GM18507 (cell line): ENCODE data around the gene ATP1B3.
"Not testable (repeated sequence)": the region's sequence is repeated elsewhere in the genome, so short reads cannot be mapped to it uniquely, and the experiment has no call there.

Source experiments
- DNase-seq: peaks from one replicate; pipeline ENCODE4 v3.0.0; 2011; ENCODE audit warnings: low read depth; ENCODE audit not compliant: insufficient read length; ENCODE audit errors: extremely low spot score
- FAIRE-seq: peaks from 2 replicates; lab custom pipeline; 2011; peaks lifted over from hg19 to GRCh38; lab: Jason Lieb, UNC

Gene ATP1B3

DNA sequence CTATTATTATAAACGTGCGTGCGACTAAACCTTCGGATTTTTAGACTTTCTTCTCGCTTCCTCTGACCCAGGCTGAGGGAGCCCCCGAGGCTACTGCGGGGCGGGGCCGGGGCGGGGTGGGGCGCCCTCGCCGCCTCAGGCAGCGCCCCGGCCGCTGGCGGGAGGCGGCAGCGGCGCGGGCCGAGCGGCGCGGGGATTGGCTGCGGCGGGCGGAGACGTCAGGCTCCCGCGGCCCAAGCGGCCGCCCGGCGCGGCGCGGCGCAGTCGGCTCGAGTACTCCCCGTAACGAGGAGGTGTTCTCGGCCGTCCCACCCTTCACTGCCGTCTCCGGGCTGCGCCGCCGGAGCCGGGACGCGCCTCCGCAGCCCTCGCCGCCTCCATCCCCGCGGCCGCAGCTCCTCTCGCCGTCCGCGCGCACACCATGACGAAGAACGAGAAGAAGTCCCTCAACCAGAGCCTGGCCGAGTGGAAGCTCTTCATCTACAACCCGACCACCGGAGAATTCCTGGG is at the start of gene ATP1B3:
TSS of gene ATP1B3 (plus strand) at position 263 of the 510 bp plus-strand sequence. CDS start at position 422, 159 bp downstream.
- FAIRE-seq (peak; percentile 51), DNase-seq (peak; percentile 78)

DNA sequence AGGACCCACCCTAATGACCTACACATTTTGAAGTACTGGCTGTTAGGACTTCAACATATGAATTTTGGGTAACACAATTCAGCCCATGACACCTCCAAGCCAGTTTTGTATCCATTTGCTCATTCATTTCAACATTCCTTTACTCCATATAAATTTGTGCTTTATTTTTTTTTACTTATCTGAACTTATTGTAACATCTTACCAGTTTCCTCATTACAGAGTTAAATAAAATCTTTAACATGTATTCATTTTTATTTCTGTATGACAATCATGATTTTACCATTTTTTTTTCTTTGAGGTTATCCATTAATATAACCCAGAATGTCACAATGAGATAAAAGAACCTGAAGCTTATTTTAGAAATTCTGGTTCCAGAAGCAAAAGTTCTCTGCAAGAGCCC is 48.0 kb upstream of the ATP1B3 start:
- FAIRE-seq (no peak), DNase-seq (no peak)

DNA sequence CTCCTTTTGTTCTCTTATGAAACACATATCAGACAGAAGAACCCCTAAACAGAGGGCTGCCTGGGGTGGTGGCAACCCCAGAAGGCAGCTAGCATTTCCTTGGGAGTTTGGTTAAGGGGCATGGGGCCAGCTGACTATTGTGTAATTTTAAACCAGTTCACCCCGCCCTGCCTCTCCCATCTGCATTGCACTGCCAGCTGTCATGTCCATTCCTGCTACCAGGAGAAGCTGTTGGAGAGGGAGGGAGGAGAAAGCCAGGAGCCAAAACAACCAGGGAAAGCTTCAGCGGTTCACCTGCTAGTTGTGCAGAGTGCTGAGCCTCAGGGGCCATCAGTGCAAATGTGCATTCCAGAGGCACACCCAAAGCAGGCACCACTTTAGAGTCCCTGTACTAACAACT is 47.6 kb upstream of the ATP1B3 start:
- DNase-seq, result no peak
- FAIRE-seq, result no peak

DNA sequence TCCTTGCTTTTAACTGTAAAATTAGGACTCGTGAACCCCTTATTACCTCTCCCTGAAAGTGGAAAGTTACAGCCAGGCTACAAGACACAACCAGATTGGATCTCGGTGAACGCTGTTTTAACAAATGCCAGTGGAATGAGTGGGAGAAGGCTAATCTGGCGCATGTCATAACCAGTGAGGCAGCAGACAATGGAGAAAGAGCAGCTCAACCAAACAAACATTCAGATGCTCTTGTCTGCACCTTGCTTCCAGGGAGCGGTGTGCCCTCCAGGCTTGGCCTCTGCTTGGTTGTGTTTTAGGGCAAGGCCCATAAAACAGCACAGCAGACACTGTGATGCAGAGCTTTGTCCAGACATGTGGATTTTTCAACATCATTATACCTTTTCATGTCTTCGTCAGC is 45.9 kb upstream of the ATP1B3 start:
- DNase-seq (no peak), FAIRE-seq (no peak)

DNA sequence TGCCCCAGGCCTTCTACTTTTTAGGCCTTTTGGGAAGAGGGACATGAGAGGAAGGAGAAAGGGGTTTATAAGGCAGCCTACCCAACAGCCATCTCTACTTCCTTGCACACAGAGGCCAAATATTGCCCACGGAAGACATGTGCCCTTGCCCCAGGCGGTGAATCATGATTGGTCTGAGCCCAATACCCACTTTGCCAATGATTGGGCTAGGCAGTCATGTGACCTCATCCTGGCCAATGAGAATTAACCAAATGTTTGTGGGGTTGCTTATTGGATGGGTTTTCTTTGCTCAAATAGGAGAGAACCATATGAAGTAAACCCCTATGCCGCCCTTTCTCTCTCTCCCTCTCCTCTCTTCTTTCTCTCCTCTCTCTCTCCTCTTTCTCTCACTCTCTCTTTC is 42.2 kb upstream of the ATP1B3 start:
- FAIRE-seq, result no peak

DNA sequence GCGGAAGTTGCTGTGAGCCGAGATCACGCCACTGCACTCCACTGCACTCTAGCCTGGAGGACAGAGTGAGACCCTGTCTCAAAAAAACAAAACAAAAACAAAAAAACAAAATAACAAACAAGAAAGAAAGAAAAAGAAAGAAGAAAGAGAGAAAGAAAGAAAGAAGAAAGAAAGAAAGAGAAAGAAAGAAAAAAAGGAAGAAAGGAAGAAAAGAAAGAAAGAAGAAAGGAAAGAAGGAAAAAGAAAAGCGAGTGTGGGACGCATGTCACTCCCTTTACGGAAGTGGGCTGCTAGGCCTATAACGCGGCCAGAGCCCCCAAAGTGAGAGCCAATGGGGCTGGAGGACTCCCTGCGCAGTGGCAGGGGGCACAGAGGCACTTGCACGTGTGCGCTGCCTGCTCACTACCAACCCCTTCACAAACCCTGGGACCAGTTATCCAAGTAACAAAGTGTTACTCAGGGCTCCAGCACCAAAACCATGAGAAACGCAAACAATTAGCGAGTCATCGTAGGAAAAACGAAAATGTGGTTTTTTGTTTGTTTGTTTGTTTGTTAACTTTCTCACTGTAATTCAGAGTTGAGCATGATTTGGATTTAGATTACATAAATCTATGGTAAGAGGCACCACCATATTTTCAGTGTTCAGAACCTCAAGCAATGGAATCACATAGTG is 40.8 kb upstream of the ATP1B3 start:
- DNase-seq, result no peak
- no peak for FAIRE-seq

More for the DNA sequence above, 42.2 kb upstream of the ATP1B3 start:
- no peak for DNase-seq

DNA sequence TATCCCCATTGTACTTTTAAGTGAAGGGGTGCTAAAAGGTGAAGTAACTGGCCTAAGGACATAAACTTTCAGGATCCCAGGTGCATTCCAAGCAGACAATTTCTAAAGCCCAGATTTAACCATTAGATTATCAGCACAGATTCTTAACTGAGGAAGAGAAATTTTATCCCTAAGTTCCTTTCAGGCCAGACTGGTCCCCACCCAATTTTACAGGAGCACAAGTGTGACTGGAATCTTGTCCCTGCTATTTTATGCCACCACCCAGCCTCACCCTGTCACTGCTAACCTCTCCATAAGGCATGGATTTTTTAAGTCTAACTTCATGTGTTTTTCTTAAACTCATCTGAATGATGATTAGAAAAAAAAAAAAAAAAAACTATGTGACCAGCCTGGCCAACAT is 37.1 kb upstream of the ATP1B3 start:
- FAIRE-seq (no peak), DNase-seq (no peak)

DNA sequence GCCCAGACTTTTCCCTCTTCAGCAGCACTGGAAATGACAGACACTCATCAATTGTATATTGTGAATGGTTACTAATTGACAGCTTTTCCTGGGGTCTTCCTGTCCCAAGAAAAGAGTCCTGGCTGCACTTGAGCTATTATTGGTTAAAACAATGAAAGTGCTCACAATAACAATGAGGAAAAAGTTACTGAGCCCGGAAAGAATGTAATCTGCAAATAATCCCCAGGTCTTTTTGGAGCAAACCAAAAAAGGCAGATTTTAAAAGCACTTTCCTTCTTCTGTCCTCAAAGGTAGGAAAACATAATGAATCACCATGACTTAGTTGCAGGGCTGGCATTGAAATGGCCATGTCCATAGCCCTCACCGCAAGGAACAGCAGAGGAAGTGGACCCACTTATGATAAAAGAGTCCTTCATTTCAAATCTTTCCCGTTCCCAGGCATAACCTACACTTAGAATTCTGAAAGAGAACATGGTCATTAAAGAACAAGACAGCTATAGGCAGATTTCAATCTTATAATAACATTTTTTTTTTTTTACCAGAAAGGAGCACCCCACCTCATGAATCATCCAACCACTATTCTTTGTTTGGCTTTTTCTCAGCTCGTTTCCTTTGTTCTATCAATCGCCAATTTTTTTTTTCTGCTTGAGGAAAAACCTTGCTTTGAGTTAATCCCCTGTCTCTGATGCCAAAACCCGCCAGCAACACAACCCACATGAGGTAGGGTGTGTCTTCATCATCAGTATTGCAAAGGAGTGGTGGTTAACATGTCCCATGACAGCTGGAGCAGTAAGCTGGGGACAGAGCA is 35.5 kb upstream of the ATP1B3 start:
- FAIRE-seq, result no peak
- DNase-seq, result no peak

DNA sequence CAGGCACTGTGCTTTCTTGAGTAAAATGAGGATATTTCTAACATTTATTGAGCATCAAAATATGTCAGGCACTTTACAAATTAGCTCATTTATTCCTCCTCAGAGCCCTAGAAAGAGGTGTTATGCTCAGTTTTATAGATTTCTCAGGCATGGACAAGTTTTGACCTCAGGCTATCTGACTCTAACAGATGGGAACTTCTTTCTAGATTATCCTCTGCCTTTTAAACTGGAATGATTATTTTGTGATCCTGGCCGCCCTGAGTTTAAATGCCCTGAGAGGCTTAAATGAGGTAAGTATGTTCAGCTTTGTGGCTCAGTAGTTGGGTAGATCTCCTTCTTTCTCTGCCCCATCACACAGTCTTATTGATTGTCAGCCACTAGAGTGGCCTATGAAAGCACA is 32.3 kb upstream of the ATP1B3 start:
- DNase-seq (no peak), FAIRE-seq (no peak)

DNA sequence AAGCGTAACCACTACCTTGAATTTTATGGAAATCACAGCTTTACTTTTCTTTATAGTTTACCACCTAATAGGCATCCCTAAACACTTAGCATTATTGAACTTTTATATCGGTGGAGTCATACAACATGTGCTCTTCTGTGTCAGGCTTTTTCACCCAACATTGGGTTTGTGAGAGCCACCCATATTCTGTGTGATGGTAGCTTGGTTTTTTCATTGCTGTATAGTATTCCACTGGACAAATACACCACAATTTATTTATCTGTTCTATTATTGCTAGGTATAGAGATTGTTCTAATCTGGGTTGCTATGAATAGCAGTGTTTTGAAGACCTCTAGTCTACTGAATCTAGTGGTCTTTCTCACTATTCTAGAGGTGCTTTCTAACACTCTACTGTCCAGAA is 31.6 kb upstream of the ATP1B3 start:
- no peak for FAIRE-seq
- no peak for DNase-seq

DNA sequence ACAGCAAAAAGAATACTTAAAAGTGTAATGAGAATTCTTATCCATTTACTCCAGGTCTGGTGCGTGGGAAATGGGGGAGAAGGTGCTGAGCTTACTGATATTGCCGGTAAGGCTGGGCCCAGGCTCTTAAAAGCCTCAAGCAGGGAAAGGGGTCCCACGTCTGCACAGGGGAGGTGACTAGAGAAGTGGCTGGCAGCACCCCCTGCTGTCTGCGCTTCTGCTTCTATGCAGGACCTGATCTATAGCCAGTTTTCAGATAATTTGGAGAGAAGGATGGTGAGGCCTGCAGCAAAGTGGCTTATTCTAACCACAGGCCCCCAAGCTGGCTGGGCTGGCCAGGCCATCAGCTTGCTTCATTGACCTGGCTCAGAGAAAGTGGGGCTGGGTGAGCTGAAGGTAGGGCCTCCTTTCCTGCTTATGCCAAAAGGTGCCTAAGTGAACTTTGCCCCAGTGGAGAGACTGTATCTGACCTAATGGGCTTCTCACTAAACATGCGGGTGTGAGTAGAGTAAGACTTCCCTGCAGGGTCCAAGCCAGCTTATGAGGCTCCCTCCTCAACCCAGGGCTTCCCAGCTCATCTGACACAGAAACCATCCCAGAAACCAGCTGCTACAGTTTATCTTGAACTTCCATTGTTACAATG is 30.9 kb upstream of the ATP1B3 start:
- no peak for DNase-seq
- no peak for FAIRE-seq

DNA sequence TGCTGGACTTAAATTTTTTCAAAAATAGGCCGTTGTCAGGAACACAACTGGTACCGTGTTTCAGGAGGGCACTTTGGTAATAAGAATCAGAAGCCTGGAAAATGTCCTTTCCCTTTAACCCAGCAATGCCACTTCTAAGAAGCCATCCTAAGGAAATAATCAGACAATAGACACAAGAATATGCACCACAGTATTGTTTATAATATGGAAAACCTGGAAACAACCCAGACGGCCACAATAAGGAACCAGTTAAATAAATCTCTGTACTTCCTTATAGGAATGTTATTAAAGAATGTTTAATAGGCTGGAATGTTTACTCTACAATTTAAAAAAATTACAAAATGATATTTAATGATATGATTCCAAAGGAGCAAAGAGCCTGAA is 30.4 kb upstream of the ATP1B3 start:
- DNase-seq (no peak), FAIRE-seq (no peak)

DNA sequence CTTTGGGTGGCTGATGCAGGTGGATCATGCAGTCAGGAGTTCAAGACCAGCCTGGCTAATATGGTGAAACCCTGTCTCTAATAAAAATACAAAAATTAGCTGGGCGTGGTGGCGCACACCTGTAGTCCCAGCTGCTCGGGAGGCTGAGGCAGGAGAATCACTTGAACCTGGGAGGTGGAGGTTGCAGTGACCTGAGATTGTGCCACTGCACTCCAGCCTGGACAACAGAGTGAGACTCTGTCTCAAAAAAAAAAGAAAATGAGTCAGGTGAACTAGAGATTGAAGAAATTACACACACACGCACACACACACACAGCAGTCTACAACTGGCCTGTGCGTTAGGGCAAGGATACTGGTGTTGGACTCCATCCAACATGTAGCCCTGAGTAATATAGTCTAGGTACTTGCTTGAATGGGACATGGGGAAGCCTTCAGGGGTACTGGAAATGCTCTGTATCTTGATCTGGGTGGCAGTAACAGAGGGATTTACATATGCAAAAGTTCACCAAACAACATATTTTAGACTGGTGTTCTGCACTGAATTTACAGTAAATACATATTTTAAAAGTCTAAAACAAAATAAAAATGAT is 28.2 kb upstream of the ATP1B3 start:
- not testable (repeated sequence) for FAIRE-seq, DNase-seq

DNA sequence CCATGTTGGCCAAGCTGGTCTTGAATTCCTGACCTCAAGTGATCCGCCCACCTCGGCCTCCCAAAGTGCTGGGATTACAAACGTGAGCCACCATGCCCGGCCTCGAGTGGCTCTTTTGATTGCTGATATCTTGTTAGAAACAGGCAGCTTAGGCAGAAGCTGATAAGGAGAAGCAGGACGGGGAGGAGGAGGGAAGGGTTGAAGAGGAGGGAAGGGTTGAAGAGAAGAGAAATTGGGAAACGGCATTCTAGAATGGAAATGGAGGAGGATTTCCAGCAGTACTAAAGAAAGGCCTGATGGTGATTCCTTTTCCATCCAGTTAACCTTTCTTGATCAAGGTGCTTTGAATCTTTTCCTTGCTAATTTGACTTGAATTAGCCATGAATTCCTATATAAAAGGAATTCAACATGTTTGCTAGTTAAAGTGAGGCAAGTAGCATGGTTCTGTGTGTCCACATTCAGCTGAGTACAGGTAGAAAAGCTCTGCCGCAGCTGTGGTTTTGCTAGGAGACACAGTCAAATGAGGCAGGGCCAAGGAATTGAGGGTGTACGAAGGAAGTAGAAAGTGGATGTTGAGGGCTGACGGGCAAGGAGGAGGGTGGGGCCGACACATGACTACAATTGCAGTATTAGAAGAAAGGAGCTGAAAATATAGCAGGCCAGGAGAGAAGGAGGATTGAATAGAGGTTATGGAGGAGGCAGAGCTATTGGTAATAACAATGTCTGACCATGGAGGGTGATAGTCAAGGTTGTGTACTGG is 27.2 kb upstream of the ATP1B3 start:
- no peak for FAIRE-seq
- no peak for DNase-seq

DNA sequence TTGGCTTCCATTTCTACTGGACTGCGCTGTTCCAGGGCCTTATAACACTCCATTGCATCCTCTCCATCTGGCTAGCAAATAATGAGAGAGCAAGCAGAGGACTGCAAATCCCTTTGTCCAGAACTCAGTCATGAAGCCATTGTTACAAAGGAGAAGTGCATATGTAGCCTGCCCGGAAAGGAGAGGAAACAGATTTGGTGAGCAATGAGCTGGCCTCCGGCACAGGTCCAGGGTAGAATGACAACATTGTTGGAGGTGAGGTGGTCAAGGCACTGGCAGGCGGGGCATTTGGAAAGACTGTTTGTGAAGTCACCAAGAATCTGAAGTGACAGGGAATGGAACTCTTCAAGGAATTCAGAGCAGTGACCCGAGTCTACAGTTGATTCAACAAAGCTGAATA is 25.0 kb upstream of the ATP1B3 start:
- FAIRE-seq, result no peak
- DNase-seq, result no peak

DNA sequence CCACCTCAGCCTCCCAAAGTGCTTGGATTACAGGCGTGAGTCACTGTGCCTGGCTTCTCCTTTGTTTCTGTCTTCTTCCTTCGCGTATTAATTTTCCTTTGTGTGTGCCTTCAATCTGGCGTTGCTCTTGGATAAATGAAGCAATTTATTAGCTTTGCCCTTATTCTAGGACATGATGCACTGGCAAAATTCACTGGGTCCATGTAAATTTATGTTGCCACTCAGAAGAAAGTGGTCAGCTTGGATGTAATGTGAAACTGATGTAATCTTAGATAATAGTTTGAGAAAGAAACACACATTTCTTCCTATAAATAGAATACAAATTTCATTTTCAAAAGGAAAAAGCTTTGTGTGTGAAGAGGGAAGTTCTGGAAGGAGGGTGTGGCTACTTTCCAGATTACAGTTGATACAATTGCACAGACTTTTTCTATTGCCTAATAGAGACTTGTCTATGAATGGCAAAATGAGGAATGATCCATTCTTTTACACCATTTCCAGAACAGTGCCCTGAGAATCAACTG is 23.3 kb upstream of the ATP1B3 start:
- no peak for FAIRE-seq
- no peak for DNase-seq

DNA sequence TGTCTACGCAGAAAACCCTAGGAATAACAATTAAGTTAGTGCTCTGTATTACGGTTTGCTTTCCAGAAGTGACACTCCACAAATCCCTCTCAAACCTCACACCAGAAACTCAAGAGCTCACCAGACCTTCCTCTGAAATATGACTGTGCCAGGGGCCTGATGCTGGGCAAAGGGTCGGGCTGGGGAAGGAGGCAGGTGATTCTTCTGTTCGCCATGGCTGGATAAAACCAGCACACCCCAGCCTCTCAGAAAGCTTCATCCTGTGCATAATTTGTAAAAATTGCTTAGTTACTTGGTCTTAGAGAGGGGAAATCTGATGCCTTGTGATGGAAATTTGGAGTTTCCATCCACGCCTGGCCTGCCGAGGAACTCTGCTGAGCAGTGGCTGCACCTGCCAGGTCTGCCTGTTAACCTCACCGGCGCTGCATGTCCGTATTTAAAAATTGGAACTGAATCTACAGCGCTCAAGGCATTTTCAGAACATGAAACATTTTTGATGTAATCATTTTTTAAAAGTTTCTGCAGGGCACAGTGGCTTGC is 22.7 kb upstream of the ATP1B3 start:
- no peak for DNase-seq
- FAIRE-seq, result no peak

DNA sequence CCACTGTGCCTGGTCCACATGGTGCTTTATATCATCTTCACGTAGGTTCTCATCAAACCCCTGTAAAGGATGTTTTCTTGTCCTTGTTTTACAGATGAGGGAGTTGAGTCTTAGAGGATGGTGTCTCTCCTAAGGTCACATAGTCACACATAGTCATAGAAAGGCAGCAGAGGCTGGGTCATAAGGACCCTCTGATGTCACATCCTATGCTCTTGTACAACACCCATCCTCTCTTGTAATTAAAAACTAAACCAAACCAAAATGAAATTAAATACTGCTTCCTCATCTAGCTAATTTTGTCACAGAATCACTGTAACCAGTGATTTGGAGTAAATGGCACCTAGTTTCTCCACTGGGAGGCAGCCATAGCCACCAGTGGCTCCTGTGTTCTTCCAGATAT is 21.8 kb upstream of the ATP1B3 start:
- FAIRE-seq (no peak), DNase-seq (no peak)

DNA sequence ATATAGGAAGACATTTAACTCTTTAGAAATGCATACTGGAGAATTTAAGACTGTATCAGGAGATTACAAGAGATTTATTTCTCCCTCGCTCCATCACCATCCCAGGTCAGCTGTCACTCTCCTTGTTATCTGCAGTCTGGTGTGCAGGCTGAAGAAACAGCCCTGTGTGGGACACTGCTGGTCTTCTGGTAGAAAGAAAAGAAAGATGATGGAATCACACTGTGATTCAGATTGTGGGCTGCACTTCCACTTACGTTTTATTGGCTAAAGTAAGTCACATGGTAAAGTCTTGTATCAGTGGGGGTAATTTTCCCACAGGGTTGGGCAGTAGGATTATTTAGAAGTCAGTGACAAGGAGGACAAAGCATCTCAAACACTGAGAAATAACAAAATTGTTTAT is 18.1 kb upstream of the ATP1B3 start:
- no peak for FAIRE-seq

More for the DNA sequence above, 18.1 kb upstream of the ATP1B3 start:
- DNase-seq, result no peak
